Cardiac fibroblast (primary cell): Measurements from ENCODE around the gene SH3PXD2B.

Source experiments
- DNase-seq, 2 donors: peaks; one replicate each; pipeline versions ENCODE4 v3.0.0 to v3.0.0-alpha.2; 2010; ENCODE audit warnings: low read depth in 2 of 2
- H3K4me3 ChIP-seq, 2 donors: replicated peaks in 1 of 2; 1 replicate in 1 of 2; 2 replicates in 1 of 2; pipeline ENCODE4 v1.5.1; 2011; ENCODE audit warnings: low read depth in 2 of 2, low read length in 2 of 2, mild to moderate bottlenecking in 2 of 2, moderate library complexity in 1 of 2
- CTCF ChIP-seq: IDR thresholded peaks from one replicate; pipeline ENCODE4 v1.5.1; 2011; ENCODE audit warnings: low read depth, mild to moderate bottlenecking, low read length, inconsistent platforms

SH3PXD2B gene

GRCh38 chr5:172492097-172492840 is 37.9 kb upstream of the SH3PXD2B start:
- H3K4me3 ChIP-seq: no peak overlapping the region
- no peak for TF ChIP-seq CTCF
- no peak for DNase-seq

GRCh38 chr5:172491481-172491880 is 37.2 kb upstream of the SH3PXD2B start:
- H3K4me3 ChIP-seq: no peak overlapping the region
- no peak for TF ChIP-seq CTCF
- no peak for DNase-seq

- peak in 1 of 2 donors; percentile 15 for DNase-seq
- TF ChIP-seq CTCF: no peak
- H3K4me3 ChIP-seq: no peak overlapping the region
Observed at GRCh38 chr5:172490514-172491461, 36.5 kb upstream of the SH3PXD2B start.

DNA sequence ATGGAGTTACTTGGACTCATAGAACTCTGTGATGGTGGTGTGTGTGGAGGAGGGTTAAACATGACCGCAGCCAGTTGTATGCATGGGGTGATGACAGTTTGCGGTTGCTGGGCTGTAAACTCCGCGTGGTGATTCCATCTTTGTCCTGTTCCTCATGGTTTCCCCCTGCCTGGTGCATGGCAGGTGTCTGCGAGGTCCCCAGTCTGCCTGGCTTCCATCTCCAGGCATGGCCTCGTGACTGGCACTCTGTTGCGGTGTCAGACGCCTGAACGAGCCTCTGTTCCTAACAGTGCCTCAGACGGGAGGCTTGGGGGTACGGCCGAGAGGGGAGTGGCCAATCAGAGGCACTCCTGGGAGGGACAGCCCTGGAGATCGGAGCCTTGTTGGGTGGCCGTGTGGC is 33.9 kb upstream of the SH3PXD2B start:
- H3K4me3 ChIP-seq: no peak overlapping the region
- no peak for DNase-seq
- no peak for TF ChIP-seq CTCF

DNA sequence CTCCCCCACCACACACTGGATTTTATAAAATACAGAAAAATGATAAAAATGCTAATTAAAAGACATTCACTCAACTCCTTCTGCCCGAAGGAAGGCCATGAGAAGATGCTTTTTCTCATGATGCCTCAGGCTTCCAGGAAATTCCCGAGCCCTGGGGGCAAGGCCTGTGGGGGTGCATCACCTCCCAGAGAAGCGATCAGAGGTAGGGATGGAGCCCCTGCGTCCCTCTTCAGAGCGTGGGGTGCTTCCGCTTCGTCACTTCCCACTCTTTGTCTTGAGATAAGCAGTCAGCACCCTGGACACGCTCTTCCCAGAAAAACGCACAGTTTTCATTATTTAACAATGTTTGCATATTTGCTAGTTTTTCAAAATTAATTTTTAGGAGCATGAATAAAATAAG is 33.3 kb upstream of the SH3PXD2B start:
- TF ChIP-seq CTCF: no peak
- DNase-seq: peak in 1 of 2 donors; percentile 18
- H3K4me3 ChIP-seq: no peak overlapping the region

DNA sequence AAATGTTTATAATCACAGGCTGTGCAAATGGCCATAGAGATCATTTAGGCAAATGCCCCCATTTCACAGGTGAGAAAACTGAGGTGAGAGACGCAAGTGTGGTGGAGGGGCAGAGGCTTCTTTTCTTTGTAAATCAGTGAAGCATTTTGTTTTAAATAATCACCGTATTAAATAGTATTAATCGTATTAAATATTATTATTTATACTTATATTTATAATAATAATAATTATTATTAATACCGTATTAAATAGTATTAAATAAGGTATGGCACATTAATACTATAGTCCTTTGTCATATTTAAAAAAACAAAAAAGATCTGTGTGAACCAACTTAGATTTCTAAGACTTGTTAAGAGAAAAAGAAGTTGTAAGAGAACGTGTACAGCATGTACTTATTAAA is 32.6 kb upstream of the SH3PXD2B start:
- no peak overlapping the region for H3K4me3 ChIP-seq
- no peak for TF ChIP-seq CTCF
- no peak for DNase-seq
